Thoracic aorta (tissue), 2 donors: ENCODE results near the gene GLYATL1. TPM values are rescaled to one million over a fixed set of nuclear protein-coding genes. Genes with fewer than 3 reads are reported as not detected.

Experiments used
- ATAC-seq: fragments of 150-250 bp; one replicate; pipeline ENCODE4 v1.8.0; 2017; ENCODE audit warnings: low read depth; ENCODE audit not compliant: insufficient number of reproducible peaks, low FRiP score
- DNase-seq: peaks from one replicate; pipeline ENCODE4 v3.0.0-alpha.2; 2020; ENCODE audit warnings: low spot score
- H3K27ac ChIP-seq, 2 donors: fragments of 200-600 bp; sonication (generic); 1 replicate in 1 of 2; 2 replicates in 1 of 2; pipeline ENCODE4 v1.5.1; 2016; ENCODE audit warnings: mild to moderate bottlenecking in 2 of 2, moderate library complexity in 2 of 2
- H3K27me3 ChIP-seq: fragments of 200-600 bp; sonication (generic); replicated peaks from 2 replicates; pipeline ENCODE4 v1.6.0; 2016; ENCODE audit warnings: mild to moderate bottlenecking; ENCODE audit not compliant: insufficient read depth
- H3K36me3 ChIP-seq: fragments of 200-600 bp; sonication (generic); one replicate; pipeline ENCODE4 v1.5.1; 2016
- H3K4me1 ChIP-seq, 2 donors: fragments of 200-600 bp; sonication (generic); 1 replicate in 1 of 2; 2 replicates in 1 of 2; pipeline versions ENCODE4 v1.5.1 to v1.6.0; 2016; ENCODE audit warnings: low read depth in 2 of 2, mild to moderate bottlenecking in 1 of 2; ENCODE audit not compliant: control insufficient read depth in 1 of 2
- H3K4me3 ChIP-seq: fragments of 200-600 bp; sonication (generic); 2 replicates; pipeline ENCODE4 v1.5.1; 2016; ENCODE audit warnings: mild to moderate bottlenecking
- H3K9me3 ChIP-seq: fragments of 200-600 bp; sonication (generic); 2 replicates; pipeline ENCODE4 v1.5.1; 2016
- total RNA-seq, 2 donors: library from RNA; depleted of rRNA; stranded (reverse); fragments of >200 nt; gene quantifications; one replicate each; pipeline versions ENCODE4 v1.1.0 to v1.2.3, GENCODE V29; 2016
- TF ChIP-seq, protein P1 (sequence below): fragments of 200-600 bp; sonication (generic); IDR thresholded peaks from one replicate; pipeline ENCODE4 v1.5.1; 2019; ENCODE audit warnings: antibody characterized with exemption

Gene GLYATL1
- total RNA-seq, 2 donors from 2014 or later = not detected

DNA sequence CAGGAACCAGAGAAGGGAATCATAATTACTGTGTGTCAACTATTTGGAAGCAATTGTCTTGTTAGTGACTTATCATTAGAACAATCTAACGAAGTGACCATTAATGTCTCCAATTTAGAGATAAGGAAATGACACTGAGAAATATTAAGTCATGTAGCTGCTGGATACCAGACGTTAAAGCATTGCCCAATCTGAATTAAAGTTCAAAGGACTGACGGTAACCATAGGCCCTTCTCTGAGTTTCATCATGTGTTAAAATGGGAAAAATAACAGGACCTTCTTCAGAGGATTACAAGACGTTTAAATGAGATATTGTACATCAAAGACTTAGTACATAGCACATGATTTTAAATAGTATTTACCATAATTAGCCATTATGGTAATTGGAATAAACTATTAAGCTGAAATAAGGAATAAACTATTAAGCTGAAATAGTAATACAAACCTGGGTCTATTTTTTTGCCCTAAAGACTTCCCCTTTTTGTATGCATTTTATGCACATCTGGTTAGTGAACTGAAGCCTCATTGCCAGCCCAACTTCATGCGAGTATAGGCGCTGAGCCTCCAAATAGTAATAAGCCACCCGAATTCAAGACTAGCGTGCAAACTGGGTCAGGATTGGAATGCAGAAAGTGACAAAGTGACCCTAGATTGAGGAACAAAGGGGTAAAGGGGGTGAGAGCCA is 41.0 kb downstream of the GLYATL1 start:
- no peak overlapping the region for H3K27ac ChIP-seq
- no peaks in the 10 kb centered on the region for H3K4me1 ChIP-seq
- no peaks in the 10 kb centered on the region for H3K36me3 ChIP-seq
- H3K4me3 ChIP-seq = no peak overlapping the region
- H3K9me3 ChIP-seq = no peaks in the 10 kb centered on the region
- no peaks in the 10 kb centered on the region for H3K27me3 ChIP-seq
- TF ChIP-seq, protein P1, sequence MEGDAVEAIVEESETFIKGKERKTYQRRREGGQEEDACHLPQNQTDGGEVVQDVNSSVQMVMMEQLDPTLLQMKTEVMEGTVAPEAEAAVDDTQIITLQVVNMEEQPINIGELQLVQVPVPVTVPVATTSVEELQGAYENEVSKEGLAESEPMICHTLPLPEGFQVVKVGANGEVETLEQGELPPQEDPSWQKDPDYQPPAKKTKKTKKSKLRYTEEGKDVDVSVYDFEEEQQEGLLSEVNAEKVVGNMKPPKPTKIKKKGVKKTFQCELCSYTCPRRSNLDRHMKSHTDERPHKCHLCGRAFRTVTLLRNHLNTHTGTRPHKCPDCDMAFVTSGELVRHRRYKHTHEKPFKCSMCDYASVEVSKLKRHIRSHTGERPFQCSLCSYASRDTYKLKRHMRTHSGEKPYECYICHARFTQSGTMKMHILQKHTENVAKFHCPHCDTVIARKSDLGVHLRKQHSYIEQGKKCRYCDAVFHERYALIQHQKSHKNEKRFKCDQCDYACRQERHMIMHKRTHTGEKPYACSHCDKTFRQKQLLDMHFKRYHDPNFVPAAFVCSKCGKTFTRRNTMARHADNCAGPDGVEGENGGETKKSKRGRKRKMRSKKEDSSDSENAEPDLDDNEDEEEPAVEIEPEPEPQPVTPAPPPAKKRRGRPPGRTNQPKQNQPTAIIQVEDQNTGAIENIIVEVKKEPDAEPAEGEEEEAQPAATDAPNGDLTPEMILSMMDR = no peak
- ATAC-seq (no peak), DNase-seq (no peak)

- ATAC-seq = no peak
- Histone ChIP-seq H3K27ac (no peak overlapping the region), H3K4me3 (no peak overlapping the region), H3K27me3 (no peaks in the 10 kb centered on the region), H3K4me1 (no peaks in the 10 kb centered on the region), H3K36me3 (no peaks in the 10 kb centered on the region), H3K9me3 (no peaks in the 10 kb centered on the region)
- no peak for DNase-seq
- TF ChIP-seq, protein P1 = no peak
These were observed 53.2 kb downstream of the GLYATL1 start for GRCh38 chr11:58992489-58992888.

DNA sequence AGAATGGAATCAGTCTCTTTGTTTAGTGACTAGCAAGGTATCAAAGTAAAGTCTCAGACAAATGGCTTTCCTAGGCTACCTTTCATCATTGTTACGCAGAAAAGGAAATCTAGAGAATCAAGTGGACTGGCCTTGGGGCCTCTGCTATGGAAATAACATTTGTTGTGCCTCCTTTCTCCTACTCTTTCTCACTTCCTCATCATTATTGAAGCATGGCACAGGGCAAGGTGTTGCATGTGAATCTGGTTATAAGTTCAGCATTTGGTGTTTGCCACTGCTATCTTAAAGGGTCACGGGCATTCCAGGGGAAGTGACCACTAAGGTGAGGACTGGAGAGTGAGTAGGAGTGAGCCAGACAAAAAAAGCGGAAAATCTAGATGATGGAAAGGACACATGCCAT is 54.9 kb downstream of the GLYATL1 start:
- no peaks in the 10 kb centered on the region for H3K27me3 ChIP-seq
- ATAC-seq = no peak
- H3K27ac ChIP-seq = no peak overlapping the region
- H3K4me3 ChIP-seq = no peak overlapping the region
- no peaks in the 10 kb centered on the region for H3K36me3 ChIP-seq
- no peaks in the 10 kb centered on the region for H3K4me1 ChIP-seq
- DNase-seq = no peak
- TF ChIP-seq, protein P1 = no peak
- no peaks in the 10 kb centered on the region for H3K9me3 ChIP-seq

GRCh38 chr11:58998480-58999290 is 59.4 kb downstream of the GLYATL1 start:
- Histone ChIP-seq H3K36me3 (no peaks in the 10 kb centered on the region), H3K27ac (no peak overlapping the region), H3K4me1 (no peaks in the 10 kb centered on the region), H3K27me3 (no peaks in the 10 kb centered on the region), H3K4me3 (no peak overlapping the region), H3K9me3 (no peaks in the 10 kb centered on the region)
- TF ChIP-seq, protein P1 = no peak
- ATAC-seq = no peak
- no peak for DNase-seq

- Histone ChIP-seq H3K4me1 (no peaks in the 10 kb centered on the region), H3K27ac (no peak overlapping the region), H3K4me3 (no peak overlapping the region), H3K36me3 (no peaks in the 10 kb centered on the region), H3K9me3 (no peaks in the 10 kb centered on the region), H3K27me3 (no peaks in the 10 kb centered on the region)
- ATAC-seq (no peak), DNase-seq (no peak)
- TF ChIP-seq, protein P1 = no peak
These were observed 60.0 kb downstream of the GLYATL1 start for GRCh38 chr11:58999291-58999680.
